AG10803 (cell line): ENCODE data around the gene SLC3A2.
A peak's percentile ranks its signal among the peaks of the same experiment; 100 is the strongest.

ENCODE experiments used
- DNase-seq: peaks from one replicate; pipeline ENCODE4 v3.0.0; 2010; ENCODE audit warnings: low read depth
- H3K4me3 ChIP-seq: 2 replicates; pipeline ENCODE4 v1.5.1; 2011; ENCODE audit warnings: mild to moderate bottlenecking, low read length, control low read depth
- TF ChIP-seq, protein P1 (sequence below): conservative IDR thresholded peaks from 2 replicates; pipeline ENCODE4 v1.5.1; 2011; ENCODE audit warnings: mild to moderate bottlenecking, low read length, control low read depth, inconsistent platforms

SLC3A2 gene

DNA sequence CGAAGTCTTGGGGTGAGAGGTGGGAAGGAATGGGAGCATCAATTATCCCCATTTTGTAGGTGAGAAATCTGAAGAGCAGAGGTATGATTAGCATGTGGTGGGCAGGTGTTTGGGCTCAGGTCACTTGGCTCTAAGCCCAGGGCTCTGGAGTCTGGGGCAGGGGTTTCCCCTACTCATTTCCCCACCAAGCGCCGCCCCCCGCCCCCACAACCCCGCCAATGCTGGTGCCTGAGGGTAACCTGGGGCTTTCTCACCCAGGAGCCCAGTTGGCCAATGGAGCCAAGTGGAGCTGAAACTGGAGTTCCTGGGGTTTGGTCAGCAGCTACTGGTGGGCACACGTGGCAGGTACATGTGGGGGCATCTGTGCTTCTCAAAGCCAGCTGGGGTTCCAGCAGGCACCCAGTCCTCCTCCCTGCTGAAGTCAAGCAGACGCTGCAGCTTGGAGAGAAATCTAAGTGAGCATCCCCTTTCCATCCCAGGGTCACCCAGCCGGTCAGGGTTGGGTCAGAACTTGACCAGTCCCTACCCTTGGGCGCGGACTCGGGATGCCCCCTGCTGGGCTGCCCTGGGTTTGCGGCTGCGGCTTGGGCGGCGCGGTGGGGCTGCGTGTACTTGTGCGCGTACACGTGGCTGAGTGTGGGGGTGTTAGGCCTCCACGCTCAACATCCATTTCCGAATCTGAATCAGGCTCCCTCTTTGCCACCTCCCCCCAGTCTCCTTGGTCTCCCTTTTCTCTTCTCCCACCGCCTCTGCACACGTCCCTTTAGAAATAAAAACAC is 42.1 kb downstream of the SLC3A2 start:
- H3K4me3 ChIP-seq = no peak overlapping the region
- TF ChIP-seq, protein P1, sequence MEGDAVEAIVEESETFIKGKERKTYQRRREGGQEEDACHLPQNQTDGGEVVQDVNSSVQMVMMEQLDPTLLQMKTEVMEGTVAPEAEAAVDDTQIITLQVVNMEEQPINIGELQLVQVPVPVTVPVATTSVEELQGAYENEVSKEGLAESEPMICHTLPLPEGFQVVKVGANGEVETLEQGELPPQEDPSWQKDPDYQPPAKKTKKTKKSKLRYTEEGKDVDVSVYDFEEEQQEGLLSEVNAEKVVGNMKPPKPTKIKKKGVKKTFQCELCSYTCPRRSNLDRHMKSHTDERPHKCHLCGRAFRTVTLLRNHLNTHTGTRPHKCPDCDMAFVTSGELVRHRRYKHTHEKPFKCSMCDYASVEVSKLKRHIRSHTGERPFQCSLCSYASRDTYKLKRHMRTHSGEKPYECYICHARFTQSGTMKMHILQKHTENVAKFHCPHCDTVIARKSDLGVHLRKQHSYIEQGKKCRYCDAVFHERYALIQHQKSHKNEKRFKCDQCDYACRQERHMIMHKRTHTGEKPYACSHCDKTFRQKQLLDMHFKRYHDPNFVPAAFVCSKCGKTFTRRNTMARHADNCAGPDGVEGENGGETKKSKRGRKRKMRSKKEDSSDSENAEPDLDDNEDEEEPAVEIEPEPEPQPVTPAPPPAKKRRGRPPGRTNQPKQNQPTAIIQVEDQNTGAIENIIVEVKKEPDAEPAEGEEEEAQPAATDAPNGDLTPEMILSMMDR = peak; percentile 20; the same call in 1 of the 2 replicates
- DNase-seq = no peak

DNA sequence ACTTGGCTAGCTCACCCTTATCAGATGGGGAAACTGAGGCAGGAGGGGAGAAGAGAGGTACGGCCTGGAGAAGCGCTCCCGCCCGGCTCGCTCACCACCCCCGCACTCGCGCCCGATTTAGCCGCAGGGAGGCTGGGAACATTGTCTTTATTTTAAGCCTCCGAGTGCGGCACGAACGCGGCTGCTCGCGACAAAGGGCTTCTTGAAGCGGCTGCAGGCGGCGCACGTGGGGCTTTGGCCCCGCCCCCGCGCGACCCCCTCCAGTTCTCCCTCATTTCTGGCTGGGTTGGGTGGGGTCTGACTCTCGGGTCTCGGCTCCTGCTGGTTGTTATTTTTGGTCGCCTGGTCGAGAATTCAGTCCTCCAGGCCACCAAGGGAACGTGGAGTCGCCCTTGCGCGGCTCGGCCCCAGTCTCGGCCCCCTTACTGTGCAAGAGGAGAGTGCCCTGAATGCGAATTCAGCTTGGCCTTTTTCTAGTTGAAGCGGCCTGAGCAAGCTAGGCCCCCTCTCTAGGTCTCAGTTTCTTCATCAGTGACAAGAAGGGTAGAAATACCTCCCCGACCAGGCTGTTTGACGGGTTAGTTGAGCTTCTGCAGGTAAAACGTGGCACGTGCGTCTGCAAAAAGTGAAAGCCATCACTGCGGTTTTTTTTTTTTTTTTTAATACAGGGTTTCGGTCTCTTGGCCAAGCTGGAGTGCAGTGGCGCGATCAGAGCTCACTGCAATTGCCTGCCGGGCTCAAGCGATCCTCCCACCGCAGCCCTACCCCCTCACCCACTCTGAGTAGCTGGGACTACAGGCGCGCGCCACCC is 43.1 kb downstream of the SLC3A2 start:
- H3K4me3 ChIP-seq = no peak overlapping the region
- TF ChIP-seq, protein P1 = no peak
- no peak for DNase-seq

DNA sequence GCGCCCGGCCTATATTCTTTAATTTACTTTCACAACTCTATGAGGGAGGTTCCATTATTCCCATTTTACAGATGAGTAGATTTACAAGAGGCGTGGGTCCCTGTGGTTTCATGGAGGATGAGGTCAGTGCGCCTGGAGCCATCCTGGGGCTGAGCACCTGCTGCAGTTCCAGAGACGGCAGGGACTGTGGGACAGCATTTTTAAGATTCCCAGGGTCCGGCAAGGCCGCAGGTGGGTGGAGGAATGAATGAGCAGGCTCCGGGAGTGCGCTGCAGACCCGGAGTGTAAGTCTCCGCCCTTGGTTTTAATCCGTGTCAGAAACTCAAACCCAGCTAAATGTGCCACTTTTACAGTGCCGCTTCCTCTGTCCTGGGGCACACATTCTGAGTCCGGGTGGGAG is 44.6 kb downstream of the SLC3A2 start:
- TF ChIP-seq, protein P1 = no peak
- no peak overlapping the region for H3K4me3 ChIP-seq
- DNase-seq = no peak

DNA sequence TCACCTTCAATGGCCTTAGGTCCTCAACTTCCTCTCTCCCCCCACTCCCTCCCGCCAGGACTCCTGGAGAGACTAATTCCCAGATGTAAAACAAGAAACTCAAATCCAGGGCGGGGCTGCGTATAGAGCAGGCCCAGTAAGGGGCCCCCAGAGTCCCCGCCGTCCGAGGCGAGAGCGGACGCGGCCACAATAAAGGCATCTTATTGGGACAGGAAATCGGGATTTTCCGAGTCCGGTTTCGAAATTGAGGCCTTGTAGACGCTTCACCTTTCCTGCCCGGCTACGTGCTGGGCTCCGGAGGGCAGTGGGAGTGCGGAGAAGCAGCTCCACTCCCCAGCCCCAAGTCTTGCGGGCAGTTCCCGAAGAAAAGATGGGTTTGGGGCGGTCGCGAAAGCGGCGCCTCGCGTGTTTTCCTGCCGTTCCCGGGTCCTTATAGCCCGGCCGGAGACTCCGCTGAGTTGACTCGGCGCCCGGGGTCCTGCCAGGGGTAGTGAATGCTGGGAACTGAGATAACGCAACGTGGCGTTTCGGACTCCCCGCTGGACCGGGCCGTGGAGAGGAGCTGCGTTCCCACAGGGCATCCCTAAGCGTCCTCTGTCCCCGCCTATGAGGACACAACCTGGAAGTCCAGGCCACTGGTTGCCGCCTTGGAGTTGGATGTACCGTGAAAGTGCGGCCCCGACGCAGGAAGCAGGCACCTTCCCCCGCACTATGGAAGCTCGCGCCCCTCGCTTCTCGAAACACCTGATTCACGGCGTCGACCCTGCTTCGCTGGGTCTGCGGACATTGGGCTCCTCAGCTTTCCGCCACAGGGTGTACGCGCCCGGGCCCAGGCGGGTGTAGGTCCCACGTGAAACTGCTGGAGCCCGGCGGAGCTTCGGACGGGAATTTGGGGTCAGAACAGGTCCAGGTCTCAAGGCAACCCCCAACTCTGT is 45.3 kb downstream of the SLC3A2 start:
- no peak for DNase-seq
- H3K4me3 ChIP-seq = no peak overlapping the region

DNA sequence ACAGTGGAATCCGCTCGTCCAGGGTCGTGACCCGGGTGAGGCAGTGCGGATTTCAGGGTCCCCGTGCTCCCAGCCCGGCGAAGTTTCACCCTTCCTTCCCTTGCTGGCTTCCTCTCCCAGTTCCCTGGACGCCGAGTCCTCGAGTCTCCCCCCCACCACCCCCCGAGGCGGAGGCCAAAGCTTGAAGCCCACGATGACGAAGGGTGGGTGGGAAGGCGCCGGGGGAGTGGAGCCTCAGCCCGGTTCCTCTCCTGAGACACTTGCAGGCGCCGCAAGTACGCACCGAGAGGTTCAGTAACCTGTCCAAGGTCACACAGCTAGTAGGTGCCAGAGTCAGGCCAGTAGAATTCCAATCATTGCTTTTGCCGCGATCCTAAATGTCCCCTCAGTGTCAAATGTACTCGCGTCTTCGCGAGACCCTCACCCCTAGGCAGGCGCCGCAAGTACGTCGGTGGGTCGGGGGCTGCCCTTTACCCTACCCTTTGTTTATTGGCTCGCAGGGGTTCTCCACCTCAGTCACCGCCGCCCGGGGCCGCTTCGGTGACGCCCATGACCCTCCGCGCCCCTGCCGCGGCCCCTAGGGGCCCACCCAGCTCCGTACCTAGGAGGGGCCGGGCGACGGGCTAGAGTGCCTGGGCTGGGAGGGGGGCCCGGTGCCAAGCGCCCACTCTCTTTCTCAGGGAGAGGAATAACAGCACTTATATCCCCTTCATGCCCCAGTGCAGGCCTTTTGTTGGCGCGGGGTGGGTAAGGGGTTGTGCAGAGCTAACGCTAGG is 46.2 kb downstream of the SLC3A2 start:
- DNase-seq = no peak
- H3K4me3 ChIP-seq = no peak overlapping the region
- TF ChIP-seq, protein P1 = no peak

More for the DNA sequence above, 45.3 kb downstream of the SLC3A2 start:
- TF ChIP-seq, protein P1 = no peak

DNA sequence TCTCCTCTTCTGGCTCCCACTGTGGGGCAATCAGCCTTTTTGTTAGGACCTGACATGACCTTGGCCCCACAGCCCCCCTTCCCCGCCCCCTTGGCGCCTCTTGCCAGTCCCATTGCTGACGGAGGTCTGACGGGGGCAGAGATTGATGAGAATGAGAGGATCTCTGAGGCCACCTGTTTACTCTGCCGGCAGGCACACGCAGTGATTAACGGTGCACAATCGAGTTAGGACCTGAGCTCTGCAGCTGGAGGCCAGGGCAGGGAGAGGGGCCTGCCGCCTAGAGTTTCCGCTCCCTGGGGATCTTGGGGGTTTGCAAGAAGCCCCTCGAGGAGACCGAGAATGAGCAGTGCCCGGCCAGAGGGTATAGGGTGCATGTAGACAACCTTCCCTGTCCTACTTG is 47.3 kb downstream of the SLC3A2 start:
- DNase-seq = no peak
- TF ChIP-seq, protein P1 = no peak
- H3K4me3 ChIP-seq = no peak overlapping the region
